VCaP (cell line): Measurements from ENCODE around the gene NCOA5.

Experiments used
- H3K27ac ChIP-seq: fragments of 450-650 bp; 2 replicates; pipeline ENCODE4 v1.5.1; 2017
- CTCF ChIP-seq: fragments of 450-650 bp; conservative IDR thresholded peaks from 2 replicates; pipeline ENCODE4 v1.5.1; 2017; ENCODE audit warnings: mild to moderate bottlenecking, moderate library complexity

Gene NCOA5

DNA sequence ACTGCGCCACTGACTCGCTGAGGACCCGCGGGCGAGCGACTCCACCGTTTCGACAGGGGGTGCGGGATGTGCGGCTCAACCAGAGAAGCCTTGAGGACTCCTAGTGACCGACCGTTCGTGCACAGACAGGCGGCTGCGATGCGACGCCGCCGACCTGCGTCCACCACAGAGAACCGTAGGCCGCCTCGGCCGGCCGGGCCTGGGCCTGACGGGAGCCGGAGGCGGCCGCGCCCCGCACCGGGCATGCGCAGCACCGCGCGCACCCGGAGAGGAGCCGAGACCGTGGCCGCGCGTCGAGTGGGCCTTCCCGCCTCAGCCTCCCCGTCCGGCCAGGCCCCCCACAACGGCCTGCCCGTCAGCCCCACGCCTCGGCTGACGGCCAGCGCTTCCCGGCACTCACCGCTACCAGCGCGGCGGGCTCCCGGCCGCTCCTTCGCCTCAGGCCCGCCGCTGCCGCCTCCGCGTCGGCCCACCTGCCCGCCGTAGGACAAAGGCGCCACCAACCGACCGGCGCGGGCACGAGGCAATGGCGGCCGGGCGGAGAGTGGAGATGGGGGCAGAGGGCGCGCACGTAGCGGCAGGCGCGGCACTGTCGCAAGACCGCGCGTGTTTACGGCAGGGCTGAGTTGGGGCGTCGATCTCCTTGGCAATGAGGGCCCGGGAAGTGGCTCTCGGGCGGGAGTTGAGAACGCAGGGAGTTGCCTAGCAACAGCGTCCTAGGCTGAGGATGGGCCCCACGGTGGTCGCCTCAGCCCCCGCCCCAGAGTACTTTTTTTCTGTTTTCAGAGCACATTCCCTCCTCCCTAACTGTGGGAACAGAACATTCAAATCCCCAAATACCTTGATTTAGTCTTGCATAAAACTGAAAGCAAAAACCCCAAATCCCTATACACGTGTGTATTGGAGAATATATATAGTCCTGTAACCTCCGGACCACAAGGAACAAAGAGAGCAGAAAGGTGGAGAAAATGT is at the start of gene NCOA5:
TSS of gene NCOA5 (minus strand) at position 546 of the 972 bp plus-strand sequence. CDS start 10,538 bp downstream, outside the sequence.
- peak; percentile 49 for TF ChIP-seq CTCF
- H3K27ac ChIP-seq = peak within 1 kb of the TSS; percentile 97

DNA sequence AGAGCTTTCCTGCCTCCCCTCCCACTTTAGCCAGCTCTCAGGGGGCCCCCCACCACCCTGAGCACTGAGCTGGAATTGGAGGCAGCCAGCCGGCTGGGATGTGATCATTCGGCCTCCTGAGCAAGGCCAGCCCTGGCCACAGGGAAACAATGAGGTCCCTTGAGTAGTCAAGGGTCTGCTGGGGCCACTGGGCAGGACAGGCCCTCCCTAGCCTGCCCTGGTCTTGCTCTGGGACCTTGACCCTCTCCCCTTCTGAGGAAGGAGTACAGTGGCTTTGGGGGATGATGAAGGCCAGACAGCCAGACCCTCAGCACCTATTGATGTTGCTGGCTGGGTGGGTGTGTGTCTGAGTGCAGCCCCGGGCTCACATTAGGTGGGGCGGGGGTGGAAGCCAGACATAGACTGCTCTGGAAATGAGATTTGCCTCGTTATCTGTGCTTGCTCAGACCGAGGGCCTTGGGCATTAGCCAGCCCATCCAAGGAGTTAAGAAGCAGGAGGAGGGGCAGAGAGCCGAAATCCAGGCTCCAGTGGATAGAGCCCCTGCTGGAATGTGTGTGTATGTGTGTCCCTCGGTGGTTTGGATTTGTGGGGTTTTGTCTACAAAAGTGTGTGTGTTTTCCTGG is 49.6 kb upstream of the NCOA5 start:
- no peak overlapping the region for H3K27ac ChIP-seq

GRCh38 chr20:46137816-46138215 is 48.1 kb upstream of the NCOA5 start:
- no peak for TF ChIP-seq CTCF

More for the DNA sequence above, 49.6 kb upstream of the NCOA5 start:
- TF ChIP-seq CTCF = no peak

GRCh38 chr20:46135856-46136633 is 46.3 kb upstream of the NCOA5 start:
- no peak for TF ChIP-seq CTCF
- H3K27ac ChIP-seq = no peak overlapping the region

More at GRCh38 chr20:46137816-46138215, 48.1 kb upstream of the NCOA5 start:
- H3K27ac ChIP-seq = no peak overlapping the region

DNA sequence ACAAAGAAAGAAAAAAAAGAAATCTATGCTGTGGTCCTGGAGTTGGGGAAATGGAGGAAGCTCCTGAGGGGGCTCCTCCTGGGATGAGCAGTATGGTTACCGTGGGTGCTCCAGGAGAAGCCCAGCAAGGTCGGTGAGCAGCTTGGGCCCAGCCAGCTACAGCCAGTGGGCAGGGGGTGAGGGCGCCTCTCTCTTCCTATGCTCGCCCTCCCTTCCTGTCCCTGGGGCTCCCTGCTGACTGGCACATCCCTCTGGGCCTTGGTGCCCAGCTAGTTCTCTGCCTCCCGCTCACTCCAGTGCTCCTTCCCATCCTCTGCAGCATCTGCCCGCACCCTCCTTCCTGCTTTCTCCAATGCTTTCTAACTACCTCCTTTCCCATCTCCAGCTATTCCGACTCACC is 45.0 kb upstream of the NCOA5 start:
- no peak for TF ChIP-seq CTCF
- no peak overlapping the region for H3K27ac ChIP-seq

GRCh38 chr20:46133886-46134654 is 44.3 kb upstream of the NCOA5 start:
- H3K27ac ChIP-seq = no peak overlapping the region
- no peak for TF ChIP-seq CTCF
